ENCODE results near the gene ENTPD5.
A peak's percentile ranks its signal among the peaks of the same experiment; 100 is the strongest.

Gene ENTPD5

GRCh38 chr14:74048281-74048680 is 29.2 kb upstream of the ENTPD5 start:
- TF ChIP-seq, protein P1, sequence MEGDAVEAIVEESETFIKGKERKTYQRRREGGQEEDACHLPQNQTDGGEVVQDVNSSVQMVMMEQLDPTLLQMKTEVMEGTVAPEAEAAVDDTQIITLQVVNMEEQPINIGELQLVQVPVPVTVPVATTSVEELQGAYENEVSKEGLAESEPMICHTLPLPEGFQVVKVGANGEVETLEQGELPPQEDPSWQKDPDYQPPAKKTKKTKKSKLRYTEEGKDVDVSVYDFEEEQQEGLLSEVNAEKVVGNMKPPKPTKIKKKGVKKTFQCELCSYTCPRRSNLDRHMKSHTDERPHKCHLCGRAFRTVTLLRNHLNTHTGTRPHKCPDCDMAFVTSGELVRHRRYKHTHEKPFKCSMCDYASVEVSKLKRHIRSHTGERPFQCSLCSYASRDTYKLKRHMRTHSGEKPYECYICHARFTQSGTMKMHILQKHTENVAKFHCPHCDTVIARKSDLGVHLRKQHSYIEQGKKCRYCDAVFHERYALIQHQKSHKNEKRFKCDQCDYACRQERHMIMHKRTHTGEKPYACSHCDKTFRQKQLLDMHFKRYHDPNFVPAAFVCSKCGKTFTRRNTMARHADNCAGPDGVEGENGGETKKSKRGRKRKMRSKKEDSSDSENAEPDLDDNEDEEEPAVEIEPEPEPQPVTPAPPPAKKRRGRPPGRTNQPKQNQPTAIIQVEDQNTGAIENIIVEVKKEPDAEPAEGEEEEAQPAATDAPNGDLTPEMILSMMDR (IDR thresholded peaks at IDR 0.05; ENCODE audit: low read depth, low read length), result no peak
- H3K4me3 ChIP-seq (replicated peaks in 1 of 2; ENCODE audit: low read depth in 2 of 2, low read length in 2 of 2), result no peak overlapping the region
- DNase-seq (ENCODE audit: low read depth in 2 of 2), result peak in 1 of 2 donors; percentile 19

GRCh38 chr14:74045522-74045921 is 26.4 kb upstream of the ENTPD5 start:
- TF ChIP-seq, protein P1 (IDR thresholded peaks at IDR 0.05; ENCODE audit: low read depth, low read length), result no peak
- H3K4me3 ChIP-seq (replicated peaks in 1 of 2; ENCODE audit: low read depth in 2 of 2, low read length in 2 of 2), result no peak overlapping the region
- no peak for DNase-seq (ENCODE audit: low read depth in 2 of 2)

DNA sequence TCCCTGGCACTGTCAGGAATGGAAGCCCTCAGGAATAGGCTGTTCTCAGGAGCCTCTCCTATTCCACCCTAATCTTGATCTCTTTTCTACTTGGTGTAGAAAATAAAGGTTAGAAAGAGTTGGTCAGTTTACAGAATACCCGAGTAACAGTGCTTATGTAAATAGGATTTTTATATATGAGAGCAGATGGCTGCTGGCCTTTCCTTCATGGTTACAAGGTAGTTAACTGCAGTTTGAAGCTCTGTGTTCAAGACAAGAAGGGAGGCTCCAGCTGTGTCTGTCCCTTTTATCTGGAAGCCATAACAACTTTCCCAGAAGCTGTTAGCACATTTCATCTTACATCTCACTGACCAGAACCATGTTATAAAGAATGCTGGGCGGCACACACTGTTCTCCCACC is 23.2 kb upstream of the ENTPD5 start:
- no peak overlapping the region for H3K4me3 ChIP-seq (replicated peaks in 1 of 2; ENCODE audit: low read depth in 2 of 2, low read length in 2 of 2)
- no peak for DNase-seq (ENCODE audit: low read depth in 2 of 2)
- TF ChIP-seq, protein P1 (IDR thresholded peaks at IDR 0.05; ENCODE audit: low read depth, low read length), result no peak

GRCh38 chr14:74038020-74038859 is 19.2 kb upstream of the ENTPD5 start:
- no peak overlapping the region for H3K4me3 ChIP-seq (replicated peaks in 1 of 2; ENCODE audit: low read depth in 2 of 2, low read length in 2 of 2)
- TF ChIP-seq, protein P1 (IDR thresholded peaks at IDR 0.05; ENCODE audit: low read depth, low read length), result peak; percentile 40
- peak; percentile 76 for DNase-seq (ENCODE audit: low read depth in 2 of 2)

GRCh38 chr14:74035556-74035955 is 16.5 kb upstream of the ENTPD5 start:
- no peak overlapping the region for H3K4me3 ChIP-seq (replicated peaks in 1 of 2; ENCODE audit: low read depth in 2 of 2, low read length in 2 of 2)
- TF ChIP-seq, protein P1 (IDR thresholded peaks at IDR 0.05; ENCODE audit: low read depth, low read length), result no peak
- DNase-seq (ENCODE audit: low read depth in 2 of 2), result peak; percentile 10 to 50

DNA sequence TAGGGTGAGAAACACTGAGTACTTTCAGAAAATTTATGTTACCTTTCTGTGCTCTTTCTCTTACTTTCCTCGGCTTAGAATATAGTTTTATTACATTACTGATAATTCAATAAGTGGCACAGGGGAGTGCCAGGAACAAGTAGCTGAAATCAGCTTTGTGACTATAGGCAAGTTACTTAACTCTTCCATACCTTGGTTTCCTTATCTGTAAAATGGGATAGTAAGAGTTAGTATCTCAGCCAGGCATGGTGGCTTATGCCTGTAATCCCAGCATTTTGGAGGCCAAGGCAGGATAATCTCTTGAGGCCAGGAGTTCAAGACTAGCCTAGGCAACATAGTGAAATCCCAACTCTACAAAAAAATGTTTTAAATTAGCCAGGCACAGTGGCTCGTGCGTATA is 15.5 kb upstream of the ENTPD5 start:
- no peak overlapping the region for H3K4me3 ChIP-seq (replicated peaks in 1 of 2; ENCODE audit: low read depth in 2 of 2, low read length in 2 of 2)
- TF ChIP-seq, protein P1 (IDR thresholded peaks at IDR 0.05; ENCODE audit: low read depth, low read length), result no peak
- DNase-seq (ENCODE audit: low read depth in 2 of 2), result no peak

Measured in cardiac fibroblast (primary cell).